Activated CD4-positive, alpha-beta T cell treated with anti-CD3 and anti-CD28 coated beads, Interleukin-2, amount 50 U/mL, for 16 hours (primary cell): ENCODE results near the gene LOXL3.

ENCODE experiments used
- DNase-seq: peaks from one replicate; pipeline ENCODE4 v3.0.0-alpha.2; 2020

LOXL3 gene

DNA sequence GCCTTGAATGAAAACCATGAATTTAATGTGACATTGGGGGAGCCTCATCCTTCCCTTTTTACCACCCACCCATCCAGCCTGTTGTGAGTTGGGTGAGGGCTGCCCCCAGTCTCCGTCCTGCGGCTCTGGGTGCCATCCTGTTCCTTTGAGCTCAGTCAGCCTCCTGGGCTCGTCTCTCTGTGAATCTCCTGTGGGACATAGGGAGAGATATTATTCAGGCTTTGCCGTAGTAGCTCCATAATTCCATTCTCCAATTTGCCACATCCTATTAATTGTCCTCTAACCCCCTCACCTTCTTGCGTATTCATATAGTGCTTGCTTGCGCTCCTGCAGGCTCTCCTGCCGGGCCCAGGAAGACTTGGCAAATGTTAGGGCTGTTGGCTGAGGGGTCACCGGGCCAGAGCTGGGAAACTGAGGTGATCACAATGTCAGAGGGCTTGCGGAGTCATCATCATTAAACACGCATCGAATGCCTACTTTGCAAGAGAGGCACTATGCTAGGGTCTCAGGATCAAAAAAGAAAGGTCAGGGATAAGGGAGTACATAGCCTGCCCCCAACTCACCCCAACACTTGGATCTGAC, 27.0 kb downstream of the LOXL3 start:
- DNase-seq, result no peak

DNA sequence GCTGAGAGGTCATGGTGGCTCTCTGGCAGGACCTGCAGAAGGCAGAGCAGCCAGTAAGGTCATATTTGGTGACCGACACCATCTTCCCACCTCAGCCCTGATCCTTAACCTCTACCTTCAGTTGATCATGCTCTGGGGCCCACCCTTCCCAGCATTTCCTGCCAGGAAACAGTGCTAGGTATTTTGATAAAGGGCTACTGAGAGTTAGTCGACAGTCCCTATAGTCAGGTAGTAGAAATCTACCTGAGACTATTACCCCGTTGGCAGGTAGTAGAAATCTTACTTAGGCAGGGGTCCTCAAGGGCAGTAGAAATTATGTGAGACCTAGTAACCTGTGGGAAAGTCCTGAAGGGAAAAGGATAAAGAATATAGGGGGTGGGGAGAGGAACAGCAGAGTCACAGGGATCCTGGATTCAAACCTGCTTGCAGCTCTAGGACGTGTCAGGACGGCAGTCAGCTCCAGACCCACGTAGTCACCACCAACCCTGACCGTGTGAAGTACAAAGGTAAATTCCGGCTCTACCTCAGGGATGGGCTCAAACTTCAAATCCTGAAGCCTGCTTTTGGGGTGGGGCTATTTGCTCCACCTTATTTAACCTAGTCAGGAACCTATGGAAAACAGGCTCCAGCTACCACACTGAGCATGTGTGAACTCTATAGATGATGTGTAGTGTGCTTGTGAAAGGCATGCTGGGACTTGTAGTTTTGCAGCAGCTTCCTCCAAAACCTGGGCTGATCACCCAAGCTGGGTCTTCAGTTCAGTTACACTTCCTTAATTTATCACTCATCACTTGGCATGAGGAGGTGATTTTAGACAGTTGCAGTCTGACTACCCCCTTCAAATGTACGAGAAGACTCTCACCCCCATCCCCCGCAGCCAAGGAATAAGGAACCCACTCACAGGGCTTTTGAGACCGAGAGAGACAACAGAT, 27.8 kb downstream of the LOXL3 start, which contains the start of gene DQX1:
TSS of gene DQX1 (minus strand) at position 515 of the 932 bp plus-strand sequence. CDS start at position 13, 502 bp downstream.
- peak; percentile 57 for DNase-seq

DNA sequence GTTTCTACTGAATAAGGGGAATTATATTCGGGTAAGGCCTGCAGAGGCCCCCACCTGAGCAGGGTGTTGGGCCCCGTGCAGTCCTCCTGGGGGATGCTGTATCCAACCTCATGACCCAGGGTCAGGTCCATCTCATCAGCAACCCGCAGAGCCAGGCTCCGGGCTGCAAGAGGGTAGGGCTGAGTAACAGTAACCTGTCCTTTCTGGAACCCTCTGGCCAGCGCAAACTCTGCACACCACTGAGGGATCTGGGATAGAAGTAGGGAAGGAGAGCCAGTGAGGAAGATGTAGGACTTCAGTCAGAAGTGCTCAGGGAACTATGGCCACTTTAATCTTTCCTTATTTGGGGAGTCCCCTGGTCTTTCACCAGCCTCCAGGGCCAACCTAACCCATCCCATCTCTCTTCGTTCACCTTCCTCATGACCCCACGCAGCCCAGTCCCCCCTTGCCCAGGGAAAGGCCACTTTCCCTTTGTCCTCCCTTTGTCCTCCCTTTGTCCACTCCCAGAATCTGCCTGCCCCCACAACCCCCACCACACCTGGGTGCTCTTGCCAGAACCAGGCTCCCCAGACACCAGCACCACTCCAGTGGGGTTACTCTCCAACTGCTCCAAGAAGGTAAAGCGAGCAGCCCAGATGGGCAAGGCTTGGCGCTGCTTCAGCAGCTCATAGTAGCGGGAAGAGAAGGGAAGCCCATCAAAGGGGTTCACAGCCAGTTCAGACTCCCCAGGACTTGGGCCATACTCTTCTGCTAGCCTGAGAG, 28.6 kb downstream of the LOXL3 start:
- DNase-seq, result no peak

DNA sequence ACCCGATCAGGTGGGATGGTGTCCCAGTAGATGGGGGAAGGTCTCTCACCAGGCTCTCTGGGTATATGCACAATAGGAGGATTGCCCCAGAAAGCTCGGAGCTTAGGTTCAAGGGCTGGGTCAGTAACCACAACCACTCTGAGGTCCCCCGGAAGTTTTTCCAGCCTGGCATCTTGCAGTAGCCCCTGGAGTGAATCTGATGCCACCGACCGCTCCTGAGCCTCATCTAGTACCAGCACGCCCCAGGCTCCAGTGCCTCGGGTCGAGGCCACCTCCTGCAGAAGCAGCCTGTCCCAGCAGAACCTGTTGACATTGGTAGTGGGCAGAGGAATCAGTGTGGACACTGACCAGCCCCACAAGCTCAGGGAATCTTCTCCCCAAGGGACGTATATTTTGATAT, 29.7 kb downstream of the LOXL3 start:
- no peak for DNase-seq

DNA sequence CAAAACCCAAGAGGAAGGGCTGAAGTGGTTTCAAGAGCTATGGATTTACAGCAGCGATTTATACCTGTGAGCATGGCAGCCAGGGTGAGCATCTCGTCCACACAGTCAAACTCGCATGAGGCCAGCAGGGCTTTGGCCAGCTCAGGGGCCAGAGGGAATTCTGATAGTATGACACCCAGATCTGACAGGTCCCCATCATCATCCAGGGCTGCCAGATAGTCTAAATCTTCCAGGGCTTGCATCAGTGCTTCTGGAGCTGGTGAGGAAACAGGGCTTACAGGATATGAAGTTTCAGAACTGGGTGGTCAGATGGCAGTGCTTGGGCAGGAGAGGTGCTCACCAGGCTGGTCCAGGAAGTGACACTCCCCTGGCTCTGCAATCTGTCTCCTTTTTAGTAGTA, 31.2 kb downstream of the LOXL3 start:
- no peak for DNase-seq

DNA sequence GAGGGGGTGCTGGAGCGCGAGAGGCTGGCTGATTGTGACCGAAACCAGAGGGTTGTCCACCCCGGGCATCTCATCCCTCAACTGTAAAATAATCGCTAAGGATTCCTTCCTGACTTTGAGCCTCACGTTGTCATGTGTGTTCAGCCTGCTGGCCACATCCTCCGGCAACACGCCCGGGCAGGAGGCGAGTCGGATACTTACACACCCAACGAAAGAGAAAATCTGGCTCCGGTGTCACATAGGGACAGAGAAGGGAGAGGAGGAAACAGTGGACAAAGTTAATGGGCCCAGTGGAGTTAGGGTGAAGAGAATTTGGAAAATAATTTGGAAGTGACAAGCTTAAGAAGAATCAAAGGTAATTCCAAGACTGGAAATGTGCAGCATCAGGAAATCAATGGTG, 37.1 kb downstream of the LOXL3 start:
- no peak for DNase-seq

DNA sequence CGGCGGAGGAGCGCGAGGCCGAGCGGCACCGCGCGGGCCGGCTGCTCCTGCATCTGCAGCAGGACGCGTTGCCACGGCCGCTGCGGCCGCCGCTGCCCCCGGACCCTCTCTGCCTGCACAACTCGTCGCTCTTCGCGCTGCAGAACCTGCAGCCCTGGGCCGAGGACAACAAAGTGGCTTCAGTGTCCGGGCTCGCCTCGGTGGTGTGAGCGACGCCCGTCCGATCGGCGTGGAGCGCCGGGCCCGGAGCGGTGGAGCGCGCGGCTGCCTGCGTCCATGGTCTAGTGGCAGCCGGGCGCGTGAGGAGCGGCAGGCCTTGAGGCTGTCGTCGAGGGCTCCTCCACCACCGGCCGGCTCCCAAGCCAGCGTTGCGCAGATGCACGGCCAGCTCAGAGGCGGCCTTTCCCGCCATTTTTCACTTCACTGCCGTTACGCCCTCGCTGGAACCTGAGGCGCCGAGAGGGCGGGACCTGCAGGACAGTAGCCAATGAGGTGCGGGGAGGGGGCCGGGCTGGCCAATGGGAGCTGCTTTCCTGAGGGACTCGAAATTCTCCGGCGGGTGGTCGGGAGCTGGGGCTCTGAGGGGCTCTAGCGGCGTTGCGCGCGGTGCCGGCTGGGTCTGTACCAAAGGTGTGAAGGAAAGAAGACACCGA, 37.6 kb downstream of the LOXL3 start:
- DNase-seq, result peak; percentile 75

DNA sequence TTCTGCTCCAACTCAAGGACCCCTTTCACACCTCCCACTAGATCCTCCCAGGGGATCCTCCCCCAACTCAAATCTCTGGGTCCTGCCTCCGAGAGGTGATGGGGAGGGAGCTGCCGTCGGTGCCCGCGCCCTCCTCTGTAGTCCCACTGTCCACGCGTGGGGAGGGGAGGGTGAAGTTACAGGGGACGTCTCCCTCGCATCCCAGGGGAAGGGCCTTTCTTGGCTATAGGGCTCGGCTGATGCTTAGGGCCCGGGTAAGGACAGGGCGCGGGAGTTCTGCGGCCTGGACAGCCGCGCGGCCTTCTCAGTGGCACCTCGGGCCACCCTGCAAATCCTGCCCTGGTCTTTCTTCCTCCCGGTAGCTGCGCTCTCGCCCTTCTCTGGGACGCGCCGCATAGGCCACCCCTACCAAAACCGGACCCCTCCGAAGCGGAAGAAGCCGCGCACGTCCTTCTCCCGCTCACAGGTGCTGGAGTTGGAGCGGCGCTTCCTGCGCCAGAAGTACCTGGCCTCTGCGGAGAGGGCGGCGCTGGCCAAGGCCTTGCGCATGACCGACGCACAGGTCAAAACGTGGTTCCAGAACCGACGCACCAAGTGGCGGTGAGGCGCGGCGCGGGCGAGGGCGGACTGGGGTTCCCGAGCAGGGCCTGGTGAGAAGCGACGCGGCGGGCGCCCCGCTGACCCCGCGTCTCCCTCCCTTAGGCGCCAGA, 38.3 kb downstream of the LOXL3 start:
- no peak for DNase-seq

DNA sequence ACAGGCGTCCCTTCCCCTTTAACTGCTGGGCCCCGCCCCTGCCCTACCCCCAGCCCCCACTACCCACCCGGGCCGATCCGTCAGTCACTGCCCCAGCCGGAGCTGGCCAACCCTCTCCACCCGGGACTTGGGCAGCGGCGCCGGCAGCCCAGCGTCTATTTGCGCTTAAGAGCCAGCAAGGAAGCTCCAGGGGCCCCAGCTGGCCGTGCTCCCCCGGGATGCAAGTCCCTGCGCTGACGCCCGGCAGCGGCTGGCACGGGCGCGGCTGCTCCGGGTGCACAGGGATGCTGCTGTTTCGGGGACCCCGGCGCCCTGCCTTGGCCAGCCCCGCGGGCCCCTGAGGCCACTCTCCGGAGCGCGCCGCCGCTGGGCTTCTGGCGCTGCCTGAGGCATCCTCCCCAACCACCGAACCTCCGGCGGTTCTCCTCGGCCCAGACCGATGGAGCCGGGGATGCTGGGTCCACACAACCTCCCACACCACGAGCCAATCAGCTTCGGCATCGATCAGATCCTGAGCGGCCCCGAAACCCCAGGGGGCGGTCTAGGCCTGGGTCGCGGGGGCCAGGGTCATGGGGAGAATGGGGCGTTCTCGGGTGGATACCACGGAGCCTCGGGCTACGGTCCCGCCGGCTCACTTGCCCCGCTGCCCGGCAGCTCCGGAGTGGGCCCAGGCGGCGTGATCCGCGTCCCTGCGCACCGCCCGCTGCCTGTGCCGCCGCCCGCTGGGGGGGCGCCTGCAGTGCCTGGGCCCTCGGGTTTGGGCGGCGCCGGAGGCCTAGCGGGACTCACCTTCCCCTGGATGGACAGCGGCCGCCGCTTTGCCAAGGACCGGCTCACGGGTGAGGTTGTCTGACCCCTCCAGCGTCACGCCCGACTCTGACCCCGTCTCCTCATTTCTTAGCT, 39.1 kb downstream of the LOXL3 start, which contains the start of gene TLX2:
TSS of gene TLX2 (plus strand) at position 83 of the 903 bp plus-strand sequence. CDS start at position 440, 357 bp downstream.
- DNase-seq, result no peak

DNA sequence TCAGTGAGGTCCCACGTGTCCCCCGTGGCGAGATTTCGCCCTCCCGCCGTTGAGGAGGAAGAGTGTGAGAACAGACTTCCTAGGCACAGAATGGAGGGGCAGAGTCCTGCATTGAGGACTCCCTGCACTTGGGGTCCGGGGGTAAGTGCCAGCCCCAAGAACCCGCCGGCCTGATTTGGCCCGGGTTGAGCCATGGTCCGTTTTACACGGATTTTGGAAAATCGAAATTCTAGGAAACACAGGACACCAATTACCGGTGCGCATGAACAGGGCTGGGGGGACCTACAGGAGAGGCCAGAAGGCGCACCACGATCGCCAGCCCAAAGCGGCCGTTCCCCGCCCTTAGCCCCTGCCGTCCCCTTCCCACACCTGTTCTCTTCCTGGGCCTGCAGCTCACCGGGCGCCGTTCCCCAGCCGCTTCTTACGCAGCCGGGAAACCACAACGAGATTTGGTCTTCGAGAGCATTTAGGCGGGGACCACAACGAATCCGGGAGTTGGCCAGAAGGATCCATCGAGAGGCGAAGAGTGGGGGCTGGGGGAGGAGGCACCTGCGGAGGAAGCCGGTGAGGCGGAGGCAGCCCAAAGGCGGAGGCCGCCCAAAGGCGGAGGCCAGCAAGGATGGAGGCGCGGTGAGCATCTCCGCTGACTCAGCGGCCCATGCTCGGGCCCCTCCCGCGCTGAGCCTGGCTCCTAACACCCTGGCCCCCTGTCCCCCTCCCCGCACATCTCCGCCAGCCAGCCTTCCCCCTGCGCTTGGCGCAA, 40.0 kb downstream of the LOXL3 start:
- DNase-seq, result peak; percentile 28

DNA sequence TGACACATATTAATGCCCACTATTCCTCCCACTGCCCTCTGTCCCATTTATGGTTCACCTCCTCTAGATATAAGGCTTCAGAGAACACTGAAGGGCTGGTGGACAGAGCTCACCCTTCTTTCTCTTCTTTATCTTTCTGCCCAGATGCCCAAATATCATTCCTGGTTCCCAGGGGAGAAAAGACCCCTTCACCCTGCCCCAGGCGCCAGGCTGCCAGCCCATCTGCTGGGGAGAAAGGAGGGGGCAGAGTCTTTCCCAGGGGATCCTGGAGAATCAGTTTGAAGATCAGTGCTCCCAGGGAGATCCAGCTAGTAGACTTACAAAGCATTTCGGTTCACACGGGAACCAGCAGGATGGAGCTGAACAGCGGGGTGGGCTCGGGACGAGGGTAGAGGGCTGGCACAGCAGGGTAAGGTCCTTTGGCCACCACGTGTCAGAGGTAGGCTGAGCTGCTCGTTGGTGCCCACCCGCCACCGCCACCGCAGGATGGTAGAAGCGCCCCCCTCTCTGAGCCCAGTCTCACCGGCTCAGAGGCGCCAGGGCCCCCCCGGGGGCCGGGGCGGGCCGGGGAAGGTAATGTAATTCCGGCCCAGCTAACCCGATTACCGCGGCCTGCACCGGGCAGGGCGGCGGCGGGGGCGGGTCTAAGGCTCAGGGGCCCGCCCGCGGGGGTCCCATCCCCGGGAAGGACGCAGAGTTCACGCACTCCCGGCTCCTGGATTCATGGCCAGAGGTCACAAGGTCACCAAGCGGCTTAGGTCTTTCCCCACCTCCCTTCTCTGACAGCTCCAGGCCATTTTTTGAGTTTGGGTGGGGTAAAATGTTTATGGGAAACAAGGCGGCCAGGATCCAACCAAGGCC, 40.8 kb downstream of the LOXL3 start:
- no peak for DNase-seq

DNA sequence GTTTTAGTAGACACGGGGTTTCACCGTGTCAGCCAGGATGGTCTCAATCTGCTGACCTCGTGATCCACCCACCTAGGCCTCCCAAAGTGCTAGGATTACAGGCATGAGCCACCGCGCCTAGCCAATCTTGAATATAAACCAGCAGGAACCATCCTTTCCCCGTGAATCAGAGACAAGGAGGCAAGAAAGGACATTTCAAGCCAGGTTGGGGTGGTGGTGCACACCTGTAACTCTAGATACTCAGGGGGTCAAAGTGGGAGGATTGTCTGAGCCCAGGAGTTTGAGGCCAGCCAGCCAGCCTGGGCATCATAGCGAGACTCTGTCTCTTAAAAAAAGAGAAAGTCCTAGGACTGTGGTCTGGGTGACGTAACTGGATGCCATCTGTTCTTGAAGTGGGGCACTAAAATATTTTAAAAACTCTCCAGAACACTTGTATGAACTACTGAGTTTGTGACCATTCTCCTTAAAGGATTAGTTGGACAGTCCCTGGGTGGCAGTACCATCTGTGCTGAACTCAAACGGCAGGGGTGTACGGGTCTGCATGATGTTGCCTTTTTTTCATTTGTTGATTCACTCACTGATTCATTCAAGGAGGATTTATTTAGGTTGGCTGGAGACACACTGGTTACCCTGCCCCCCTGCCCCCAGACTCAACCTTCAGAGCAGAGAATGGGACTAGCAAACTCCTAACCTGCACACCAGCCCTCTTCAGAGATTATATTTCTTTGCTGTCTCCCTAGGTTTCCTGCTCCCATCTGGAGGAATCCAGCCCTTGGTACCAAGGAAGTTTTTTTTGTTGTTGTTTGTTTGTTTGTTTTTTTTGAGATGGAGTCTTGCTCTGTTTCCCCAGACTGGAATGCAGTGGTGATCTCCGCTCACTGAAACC, 42.4 kb downstream of the LOXL3 start:
- no peak for DNase-seq

DNA sequence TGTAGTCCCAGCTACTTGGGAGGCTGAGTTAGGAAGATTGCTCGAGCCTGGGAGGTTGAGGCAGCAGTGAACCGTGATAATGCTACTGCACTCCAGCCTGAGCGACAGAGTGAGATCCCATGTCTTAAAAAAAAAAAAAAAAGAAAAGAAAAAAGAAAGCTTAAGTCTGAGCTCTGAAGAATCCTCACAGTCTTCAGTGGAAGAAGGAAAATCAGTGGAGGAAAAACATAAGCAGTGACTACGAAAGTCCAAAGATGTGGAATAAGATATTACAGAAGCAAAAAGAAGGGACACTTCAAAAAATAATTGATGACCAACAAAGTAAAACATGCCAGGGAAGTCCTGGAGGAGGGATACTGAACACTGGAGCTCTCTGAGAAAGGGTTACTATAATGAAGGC, 43.5 kb downstream of the LOXL3 start:
- no peak for DNase-seq

DNA sequence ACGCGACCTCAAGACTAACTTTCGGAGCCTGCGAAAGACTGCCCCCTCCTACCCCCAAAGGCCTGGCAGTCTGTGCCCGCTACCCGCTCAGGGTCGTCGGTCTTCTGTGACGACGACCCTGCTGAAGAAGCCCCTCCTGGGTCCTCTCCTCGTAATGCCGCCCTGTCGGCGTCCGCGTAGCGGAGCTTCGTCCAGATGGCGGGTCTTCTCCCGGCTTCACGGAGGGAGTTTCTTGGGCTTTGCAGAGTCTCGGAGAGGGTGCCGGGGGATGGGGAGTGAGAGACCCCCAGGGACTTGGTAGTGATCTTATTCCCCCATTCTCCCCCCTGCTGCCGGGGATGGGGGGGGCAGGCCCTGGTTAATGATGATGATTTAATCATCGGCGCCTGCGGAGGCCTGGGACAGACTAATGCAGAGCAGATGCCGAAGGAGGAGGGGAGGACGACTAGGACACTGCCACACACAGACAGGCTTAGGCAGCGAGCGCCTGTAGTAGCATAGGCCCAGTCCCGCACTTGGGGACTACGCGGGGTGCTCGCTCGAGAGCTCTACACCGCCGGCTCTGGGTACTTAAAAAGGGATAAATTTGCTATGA, 45.7 kb downstream of the LOXL3 start:
- no peak for DNase-seq

DNA sequence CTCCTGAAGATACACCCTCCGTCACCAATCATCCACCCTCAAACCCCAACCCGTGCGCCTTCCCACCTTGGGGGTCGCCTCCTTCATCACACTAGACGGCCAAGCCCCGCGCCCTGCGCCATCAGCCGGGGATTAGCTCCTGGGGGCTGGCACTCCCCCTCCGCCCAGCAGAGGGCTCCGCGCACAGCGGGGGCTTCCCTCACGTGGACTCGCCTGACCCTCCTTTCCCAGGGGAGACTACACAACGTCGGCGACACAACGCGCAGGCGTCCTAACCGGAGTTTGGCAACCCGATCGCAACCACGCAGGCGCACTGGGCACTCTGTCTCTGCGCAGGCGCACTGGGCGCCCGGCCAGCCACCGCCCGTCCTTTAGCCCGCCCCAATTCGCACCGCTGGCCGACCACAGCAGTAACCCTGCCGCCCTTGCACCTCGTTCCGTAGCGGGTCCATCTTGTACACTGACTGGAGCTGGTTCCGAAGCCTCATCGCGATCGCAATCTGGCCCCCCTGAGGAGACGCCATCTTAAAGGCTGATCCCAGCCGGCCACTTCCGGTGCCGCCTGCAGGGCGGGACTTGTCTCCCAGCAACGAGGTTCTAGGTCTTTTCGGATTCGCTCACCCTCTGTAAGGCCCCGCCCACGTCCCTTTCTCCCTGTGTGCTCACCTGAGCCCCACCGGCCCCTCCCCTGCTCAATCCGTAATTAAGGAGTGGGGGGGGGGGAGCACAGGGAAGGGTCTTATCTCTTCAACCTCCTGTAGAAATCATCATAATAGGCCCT, 46.4 kb downstream of the LOXL3 start, which contains the start of gene PCGF1:
TSS of gene PCGF1 (minus strand) at position 551 of the 781 bp plus-strand sequence. CDS start at position 524, 27 bp downstream.
- DNase-seq, result peak; percentile 99

DNA sequence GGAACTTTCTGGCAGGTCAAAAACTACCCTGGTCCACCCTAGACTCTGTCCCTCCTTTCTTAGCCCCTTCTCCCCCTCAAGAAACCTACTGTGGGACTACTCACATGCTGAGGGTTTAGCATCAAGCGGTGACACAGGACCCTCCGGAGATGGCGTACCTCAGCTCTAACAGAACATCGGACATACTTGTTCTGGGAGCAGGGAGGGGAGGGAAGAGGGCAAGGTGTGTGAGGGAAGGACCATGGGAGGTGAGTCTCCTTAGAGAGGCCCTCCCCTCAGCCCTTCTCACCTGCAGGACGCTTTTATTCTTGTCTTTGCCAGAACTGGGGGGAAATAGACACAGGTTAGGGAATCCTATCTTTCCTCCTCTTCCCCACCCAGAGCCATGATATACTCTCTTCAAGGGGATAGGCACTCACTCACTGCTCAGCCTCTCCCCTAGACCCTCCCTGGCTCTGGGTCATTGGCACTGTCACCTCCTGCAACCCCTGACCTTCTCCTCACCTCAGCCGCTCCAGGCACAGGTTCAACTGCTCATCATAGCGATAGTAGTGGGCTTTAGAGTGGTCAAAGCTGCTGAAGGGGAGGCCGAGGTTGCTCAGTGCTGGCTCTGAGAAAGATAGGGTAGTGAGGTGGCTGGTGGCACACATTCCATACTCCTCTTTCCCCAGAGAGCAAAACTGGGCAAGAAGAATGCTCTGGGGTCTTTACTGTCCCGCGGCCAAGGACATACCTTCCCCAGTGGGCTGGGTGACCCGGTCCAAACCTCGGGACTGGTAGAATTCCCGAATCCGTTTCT, 48.1 kb downstream of the LOXL3 start:
- no peak for DNase-seq
